HG02870 (cell line): Measurements from ENCODE around the gene TNFRSF4.
A peak's percentile ranks its signal among the peaks of the same experiment; 100 is the strongest.

Experiments
- ATAC-seq: cut with Tn5 transposase; IDR thresholded peaks from one replicate; pipeline ENCODE4 v1.9.1; 2021; ENCODE audit warnings: mild to moderate bottlenecking, moderate library complexity; ENCODE audit not compliant: unreplicated experiment

Gene TNFRSF4

GRCh38 chr1:1234180-1234808, 20.3 kb upstream of the TNFRSF4 start:
- no peak for ATAC-seq

- ATAC-seq = no peak
These were observed 19.6 kb upstream of the TNFRSF4 start for GRCh38 chr1:1233567-1233892.

GRCh38 chr1:1232796-1233566, 19.0 kb upstream of the TNFRSF4 start:
- no peak for ATAC-seq

- no peak for ATAC-seq
These were observed 18.3 kb upstream of the TNFRSF4 start, which contains the start of gene B3GALT6 for GRCh38 chr1:1232208-1232795. B3GALT6 (plus strand) TSS chr1:1232237; CDS start chr1:1232279, 42 bp downstream.

- ATAC-seq = peak; percentile 91
These were observed 17.7 kb upstream of the TNFRSF4 start, which contains the start of gene SDF4 for GRCh38 chr1:1231400-1232207. SDF4 (minus strand) TSS chr1:1232001; CDS start chr1:1228772, 3,229 bp downstream.

GRCh38 chr1:1230656-1231399, 16.9 kb upstream of the TNFRSF4 start:
- no peak for ATAC-seq

- no peak for ATAC-seq
These were observed 15.8 kb upstream of the TNFRSF4 start for GRCh38 chr1:1229770-1230169.

GRCh38 chr1:1228596-1229321, 14.8 kb upstream of the TNFRSF4 start:
- ATAC-seq = no peak

- no peak for ATAC-seq
These were observed 14.2 kb upstream of the TNFRSF4 start for GRCh38 chr1:1228187-1228586.

GRCh38 chr1:1227386-1227785, 13.4 kb upstream of the TNFRSF4 start:
- ATAC-seq = no peak

- ATAC-seq = no peak
These were observed 12.8 kb upstream of the TNFRSF4 start for GRCh38 chr1:1226566-1227362.

GRCh38 chr1:1225913-1226312, 12.0 kb upstream of the TNFRSF4 start:
- ATAC-seq = no peak

GRCh38 chr1:1225238-1225845, 11.4 kb upstream of the TNFRSF4 start:
- no peak for ATAC-seq

GRCh38 chr1:1223891-1224290, 9.9 kb upstream of the TNFRSF4 start:
- no peak for ATAC-seq

- ATAC-seq = no peak
These were observed 9.4 kb upstream of the TNFRSF4 start for GRCh38 chr1:1223321-1223720.

GRCh38 chr1:1222575-1223225, 8.7 kb upstream of the TNFRSF4 start:
- ATAC-seq = no peak

- ATAC-seq = no peak
These were observed 8.1 kb upstream of the TNFRSF4 start for GRCh38 chr1:1221887-1222574.

- no peak for ATAC-seq
These were observed 6.2 kb upstream of the TNFRSF4 start for GRCh38 chr1:1220197-1220596.
